Uterus (tissue), 2 donors: ENCODE measurements around the gene IKBKE.

Source experiments
- POLR2A ChIP-seq, 2 donors: fragments of 450-650 bp; IDR thresholded peaks; one replicate each; pipeline ENCODE4 v1.6.1; 2016; ENCODE audit warnings: antibody characterized with exemption in 2 of 2, mild to moderate bottlenecking in 1 of 2, moderate library complexity in 1 of 2
- TF ChIP-seq, protein P1 (sequence below), 4 experiments: fragments of 200-600 bp in 2 of 4; fragments of 450-650 bp in 2 of 4; sonication (generic) in 2 of 4; IDR thresholded peaks; one replicate each; pipeline ENCODE4 v1.5.1; 2016 to 2019; ENCODE audit warnings: antibody characterized with exemption in 4 of 4, mild to moderate bottlenecking in 2 of 4, moderate library complexity in 1 of 4

DNA sequence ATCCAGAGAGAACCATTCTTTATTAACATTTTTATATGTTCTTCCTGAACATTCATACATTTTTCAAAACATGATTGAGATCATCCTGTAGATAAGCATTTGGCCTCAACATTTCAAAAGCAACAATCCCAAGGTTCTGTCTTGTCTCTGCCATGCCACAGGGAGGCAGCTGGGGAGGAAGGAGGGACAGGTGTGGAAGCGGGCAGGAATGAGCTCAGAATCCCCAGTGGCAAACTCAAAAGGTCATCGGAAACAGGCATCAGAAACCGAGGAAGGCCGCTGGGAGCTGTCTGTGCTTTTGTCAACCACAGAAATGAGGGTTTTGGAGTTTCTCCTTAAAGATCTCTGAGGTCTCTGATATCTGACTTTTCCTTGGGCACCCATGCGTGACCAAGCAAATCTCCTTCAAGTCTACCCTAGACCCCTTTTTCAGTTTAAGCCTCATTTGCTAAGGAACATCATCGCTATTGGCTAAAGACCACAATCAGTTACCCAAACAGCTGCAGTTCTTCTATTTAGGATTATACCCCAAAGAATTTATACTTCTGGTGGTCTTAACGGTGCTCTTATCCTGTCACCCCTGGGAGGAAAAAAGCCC lies 71.1 kb downstream of the IKBKE start:
- no peak for TF ChIP-seq POLR2A (IDR thresholded peaks at IDR 0.05)
- TF ChIP-seq, protein P1, sequence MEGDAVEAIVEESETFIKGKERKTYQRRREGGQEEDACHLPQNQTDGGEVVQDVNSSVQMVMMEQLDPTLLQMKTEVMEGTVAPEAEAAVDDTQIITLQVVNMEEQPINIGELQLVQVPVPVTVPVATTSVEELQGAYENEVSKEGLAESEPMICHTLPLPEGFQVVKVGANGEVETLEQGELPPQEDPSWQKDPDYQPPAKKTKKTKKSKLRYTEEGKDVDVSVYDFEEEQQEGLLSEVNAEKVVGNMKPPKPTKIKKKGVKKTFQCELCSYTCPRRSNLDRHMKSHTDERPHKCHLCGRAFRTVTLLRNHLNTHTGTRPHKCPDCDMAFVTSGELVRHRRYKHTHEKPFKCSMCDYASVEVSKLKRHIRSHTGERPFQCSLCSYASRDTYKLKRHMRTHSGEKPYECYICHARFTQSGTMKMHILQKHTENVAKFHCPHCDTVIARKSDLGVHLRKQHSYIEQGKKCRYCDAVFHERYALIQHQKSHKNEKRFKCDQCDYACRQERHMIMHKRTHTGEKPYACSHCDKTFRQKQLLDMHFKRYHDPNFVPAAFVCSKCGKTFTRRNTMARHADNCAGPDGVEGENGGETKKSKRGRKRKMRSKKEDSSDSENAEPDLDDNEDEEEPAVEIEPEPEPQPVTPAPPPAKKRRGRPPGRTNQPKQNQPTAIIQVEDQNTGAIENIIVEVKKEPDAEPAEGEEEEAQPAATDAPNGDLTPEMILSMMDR (IDR thresholded peaks at IDR 0.05), result no peak
